HUES48 (cell line): ENCODE measurements around the gene ACTR2.
"Not testable (repeated sequence)": the region's sequence is repeated elsewhere in the genome, so short reads cannot be mapped to it uniquely, and the experiment has no call there.

Source experiments
- H3K27ac ChIP-seq: one replicate; pipeline ENCODE4 v1.7.0; 2013; ENCODE audit warnings: low read depth, low read length, inconsistent platforms
- H3K27me3 ChIP-seq: 2 replicates; pipeline ENCODE4 v1.6.1; 2013; ENCODE audit warnings: mild to moderate bottlenecking, low read length; ENCODE audit not compliant: control insufficient read depth, insufficient read depth
- H3K36me3 ChIP-seq: 2 replicates; pipeline ENCODE4 v1.6.1; 2013; ENCODE audit warnings: low read length; ENCODE audit not compliant: control insufficient read depth, insufficient read depth
- H3K4me1 ChIP-seq: 2 replicates; pipeline ENCODE4 v1.6.1; 2013; ENCODE audit warnings: mild to moderate bottlenecking, low read length; ENCODE audit not compliant: control insufficient read depth, insufficient read depth
- H3K4me3 ChIP-seq: 2 replicates; pipeline ENCODE4 v1.5.1; 2013; ENCODE audit warnings: mild to moderate bottlenecking, low read depth, low read length
- H3K9ac ChIP-seq: 2 replicates; pipeline ENCODE4 v1.6.1; 2013; ENCODE audit warnings: mild to moderate bottlenecking, low read depth, low read length, moderate library complexity
- H3K9me3 ChIP-seq: 2 replicates; pipeline ENCODE4 v1.6.1; 2013; ENCODE audit warnings: low read length; ENCODE audit not compliant: control insufficient read depth, insufficient read depth

The ACTR2 gene

GRCh38 chr2:65231121-65231520 is 3.5 kb downstream of the ACTR2 start:
- no peak overlapping the region for H3K4me3 ChIP-seq
- no peaks in the 10 kb centered on the region for H3K36me3 ChIP-seq
- no peak overlapping the region for H3K9ac ChIP-seq
- peaks cover 7% of the 10 kb centered on the region; the same call in 1 of the 2 replicates for H3K4me1 ChIP-seq
- H3K27me3 ChIP-seq, result no peaks in the 10 kb centered on the region
- no peaks in the 10 kb centered on the region for H3K9me3 ChIP-seq
- no peak overlapping the region for H3K27ac ChIP-seq

GRCh38 chr2:65231892-65232477 is 4.4 kb downstream of the ACTR2 start:
- Histone ChIP-seq H3K27me3 (no peaks in the 10 kb centered on the region), H3K9ac (no peak overlapping the region), H3K4me1 (no peaks in the 10 kb centered on the region), H3K9me3 (no peaks in the 10 kb centered on the region), H3K27ac (no peak overlapping the region), H3K4me3 (no peak overlapping the region), H3K36me3 (no peaks in the 10 kb centered on the region)

GRCh38 chr2:65232636-65233035 is 5.0 kb downstream of the ACTR2 start:
- no peaks in the 10 kb centered on the region for H3K27me3 ChIP-seq
- H3K4me1 ChIP-seq, result no peaks in the 10 kb centered on the region
- H3K9me3 ChIP-seq, result no peaks in the 10 kb centered on the region
- H3K27ac ChIP-seq, result no peak overlapping the region
- no peak overlapping the region for H3K4me3 ChIP-seq
- no peak overlapping the region for H3K9ac ChIP-seq
- no peaks in the 10 kb centered on the region for H3K36me3 ChIP-seq

GRCh38 chr2:65240657-65241056 is 13.0 kb downstream of the ACTR2 start:
- Histone ChIP-seq H3K27me3 (no peaks in the 10 kb centered on the region), H3K9me3 (no peaks in the 10 kb centered on the region), H3K4me1 (no peaks in the 10 kb centered on the region), H3K4me3 (no peak overlapping the region), H3K27ac (no peak overlapping the region), H3K36me3 (peaks cover 29% of the 10 kb centered on the region), H3K9ac (no peak overlapping the region)

GRCh38 chr2:65244452-65244851 is 16.8 kb downstream of the ACTR2 start:
- H3K27me3 ChIP-seq, H3K4me3 ChIP-seq, H3K27ac ChIP-seq, H3K4me1 ChIP-seq, H3K9me3 ChIP-seq, H3K9ac ChIP-seq: not testable (repeated sequence)
- peaks cover 40% of the 10 kb centered on the region for H3K36me3 ChIP-seq

GRCh38 chr2:65252640-65253039 is 25.0 kb downstream of the ACTR2 start:
- H3K4me3 ChIP-seq, result no peak overlapping the region
- H3K36me3 ChIP-seq, result peaks cover 41% of the 10 kb centered on the region
- no peaks in the 10 kb centered on the region for H3K9me3 ChIP-seq
- H3K9ac ChIP-seq, result no peak overlapping the region
- H3K27ac ChIP-seq, result no peak overlapping the region
- H3K4me1 ChIP-seq, result no peaks in the 10 kb centered on the region
- H3K27me3 ChIP-seq, result no peaks in the 10 kb centered on the region

GRCh38 chr2:65255356-65255755 is 27.7 kb downstream of the ACTR2 start:
- Histone ChIP-seq H3K27me3 (no peaks in the 10 kb centered on the region), H3K4me1 (no peaks in the 10 kb centered on the region), H3K36me3 (peaks cover 44% of the 10 kb centered on the region), H3K9me3 (no peaks in the 10 kb centered on the region), H3K4me3 (no peak overlapping the region), H3K9ac (no peak overlapping the region), H3K27ac (no peak overlapping the region)

- no peak overlapping the region for H3K9ac ChIP-seq
- peaks cover 41% of the 10 kb centered on the region for H3K36me3 ChIP-seq
- no peak overlapping the region for H3K27ac ChIP-seq
- no peak overlapping the region for H3K4me3 ChIP-seq
- H3K4me1 ChIP-seq, result no peaks in the 10 kb centered on the region
- H3K9me3 ChIP-seq, result no peaks in the 10 kb centered on the region
- no peaks in the 10 kb centered on the region for H3K27me3 ChIP-seq
Measured at GRCh38 chr2:65256054-65256453, 28.4 kb downstream of the ACTR2 start.

GRCh38 chr2:65257866-65258265 is 30.2 kb downstream of the ACTR2 start:
- not testable (repeated sequence) for H3K27ac ChIP-seq, H3K27me3 ChIP-seq, H3K9me3 ChIP-seq, H3K4me3 ChIP-seq, H3K4me1 ChIP-seq, H3K9ac ChIP-seq
- H3K36me3 ChIP-seq, result peaks cover 43% of the 10 kb centered on the region

GRCh38 chr2:65261676-65262075 is 34.0 kb downstream of the ACTR2 start:
- no peaks in the 10 kb centered on the region for H3K27me3 ChIP-seq
- H3K4me1 ChIP-seq, result no peaks in the 10 kb centered on the region
- no peaks in the 10 kb centered on the region for H3K9me3 ChIP-seq
- no peak overlapping the region for H3K27ac ChIP-seq
- H3K4me3 ChIP-seq, result no peak overlapping the region
- H3K9ac ChIP-seq, result no peak overlapping the region
- H3K36me3 ChIP-seq, result peaks cover 35% of the 10 kb centered on the region

GRCh38 chr2:65263262-65263661 is 35.6 kb downstream of the ACTR2 start:
- Histone ChIP-seq H3K27ac (no peak overlapping the region), H3K36me3 (peaks cover 44% of the 10 kb centered on the region), H3K9ac (no peak overlapping the region)

GRCh38 chr2:65263986-65264385 is 36.4 kb downstream of the ACTR2 start:
- Histone ChIP-seq H3K27ac (no peak overlapping the region), H3K9me3 (no peaks in the 10 kb centered on the region), H3K9ac (no peak overlapping the region), H3K36me3 (peaks cover 42% of the 10 kb centered on the region), H3K4me3 (no peak overlapping the region), H3K27me3 (peaks cover 3% of the 10 kb centered on the region; the same call in 1 of the 2 replicates), H3K4me1 (peaks cover 11% of the 10 kb centered on the region)

More at GRCh38 chr2:65263262-65263661, 35.6 kb downstream of the ACTR2 start:
- peaks cover 3% of the 10 kb centered on the region; the same call in 1 of the 2 replicates for H3K27me3 ChIP-seq
- H3K9me3 ChIP-seq, result no peaks in the 10 kb centered on the region
- H3K4me1 ChIP-seq, result peaks cover 3% of the 10 kb centered on the region
- H3K4me3 ChIP-seq, result no peak overlapping the region
